B cell (primary cell): ENCODE results near the gene EDC3. TPM values are rescaled to one million over a fixed set of nuclear protein-coding genes. Genes with fewer than 3 reads are reported as not detected.

Experiments used
- ATAC-seq: fragments of 200-7000 bp; cut with Tn5 transposase; one replicate; pipeline ENCODE4 v1.10.0; 2021; ENCODE audit warnings: low read depth, mild to moderate bottlenecking, moderate number of reproducible peaks, moderate library complexity
- CTCF ChIA-PET: fragments of 350-600 bp; sonication (Branson Sonifier 250); formaldehyde crosslinking; loops from one replicate; lab custom pipeline; 2021; ENCODE audit warnings: antibody characterized with exemption, inconsistent platforms; lab: Charles Lee
- POLR2A ChIA-PET: fragments of 350-600 bp; sonication (Branson Sonifier 250); formaldehyde crosslinking; loops from one replicate; lab custom pipeline; 2021; ENCODE audit warnings: antibody characterized with exemption; lab: Charles Lee
- DNase-seq: peaks from one replicate; pipeline ENCODE4 v3.0.0; 2013
- H2AFZ ChIP-seq: 2 replicates; pipeline ENCODE4 v1.6.1; 2012; ENCODE audit warnings: mild to moderate bottlenecking, low read depth, low read length; ENCODE audit not compliant: insufficient read depth, poor library complexity, severe bottlenecking
- H3K27ac ChIP-seq, 2 donors: 1 replicate in 1 of 2; 2 replicates in 1 of 2; pipeline ENCODE4 v1.5.1; 2012 to 2013; ENCODE audit warnings: low read length in 2 of 2, mild to moderate bottlenecking in 2 of 2, moderate library complexity in 1 of 2
- H3K27me3 ChIP-seq, 4 experiments: fragments of 200-600 bp in 1 of 4; sonication (generic) in 1 of 4; replicated peaks in 1 of 4; 1 replicate in 2 of 4; 2 replicates in 2 of 4; pipeline versions ENCODE4 v1.6.1 to v1.7.0; 2013 to 2016; ENCODE audit warnings: low read length in 3 of 4, mild to moderate bottlenecking in 2 of 4, mixed read lengths in 1 of 4, moderate library complexity in 1 of 4; ENCODE audit not compliant: insufficient read depth in 4 of 4, control insufficient read depth in 3 of 4; ENCODE audit errors: control extremely low read depth in 1 of 4
- H3K36me3 ChIP-seq, 2 experiments: replicated peaks in 1 of 2; 1 replicate in 1 of 2; 2 replicates in 1 of 2; pipeline versions ENCODE4 v1.6.1 to v1.7.1; 2013; ENCODE audit warnings: low read length in 1 of 2; ENCODE audit not compliant: insufficient read depth in 2 of 2, control insufficient read depth in 1 of 2; ENCODE audit errors: control extremely low read depth in 1 of 2, extremely low read depth in 1 of 2
- H3K4me1 ChIP-seq, 2 donors: fragments of 200-600 bp in 1 of 2; sonication (generic) in 1 of 2; 1 replicate in 1 of 2; 2 replicates in 1 of 2; pipeline versions ENCODE4 v1.5.1 to v1.6.1; 2013 to 2017; ENCODE audit warnings: low read length in 2 of 2; ENCODE audit not compliant: control insufficient read depth in 2 of 2, insufficient read depth in 2 of 2
- H3K4me2 ChIP-seq: replicated peaks from 2 replicates; pipeline ENCODE3; 2012; ENCODE audit warnings: mild to moderate bottlenecking, low read depth, low read length; ENCODE audit not compliant: poor library complexity, severe bottlenecking
- H3K4me3 ChIP-seq, 5 experiments: fragments of 200-600 bp in 1 of 5; sonication (generic) in 1 of 5; 1 replicate in 3 of 5; 2 replicates in 2 of 5; pipeline versions ENCODE4 v1.5.1 to v1.7.0; 2011 to 2016; ENCODE audit warnings: low read length in 4 of 5, mild to moderate bottlenecking in 4 of 5, low read depth in 2 of 5, control low read depth in 1 of 5, moderate library complexity in 1 of 5; ENCODE audit not compliant: insufficient read depth in 1 of 5; ENCODE audit errors: control extremely low read depth in 1 of 5, extremely low read depth in 1 of 5
- H3K79me2 ChIP-seq: fragments of 200-600 bp; sonication (generic); one replicate; pipeline ENCODE4 v1.6.0; 2016; ENCODE audit warnings: low read length; ENCODE audit not compliant: control insufficient read depth, insufficient read depth
- H3K9ac ChIP-seq: fragments of 200-600 bp; sonication (generic); 2 replicates; pipeline ENCODE4 v1.6.1; 2017; ENCODE audit warnings: mild to moderate bottlenecking, low read length, moderate library complexity
- H3K9me3 ChIP-seq, 3 donors: one replicate each; pipeline versions ENCODE4 v1.6.1 to v1.7.1; 2013; ENCODE audit warnings: low read length in 2 of 3; ENCODE audit not compliant: control insufficient read depth in 2 of 3, insufficient read depth in 1 of 3; ENCODE audit errors: control extremely low read depth in 1 of 3
- H4K20me1 ChIP-seq: 2 replicates; pipeline ENCODE4 v1.6.0; 2012; ENCODE audit warnings: mild to moderate bottlenecking, low read length; ENCODE audit not compliant: insufficient read depth, control insufficient read depth, poor library complexity, severe bottlenecking
- H3K27ac Mint-ChIP-seq: one replicate; pipeline ENCODE4 v1.8.0; 2021; ENCODE audit warnings: mixed read lengths
- H3K27me3 Mint-ChIP-seq: one replicate; pipeline ENCODE4 v1.8.0; 2021; ENCODE audit warnings: mixed read lengths
- H3K4me1 Mint-ChIP-seq: one replicate; pipeline ENCODE4 v1.8.0; 2021; ENCODE audit warnings: mixed read lengths
- H3K4me3 Mint-ChIP-seq: one replicate; pipeline ENCODE4 v1.8.0; 2021; ENCODE audit warnings: mixed read lengths
- H3K9me3 Mint-ChIP-seq: one replicate; pipeline ENCODE4 v1.8.0; 2022; ENCODE audit warnings: mixed read lengths; ENCODE audit not compliant: insufficient read depth
- CTCF ChIP-seq: fragments of 200-600 bp; IDR thresholded peaks from one replicate; pipeline ENCODE4 v1.8.0; 2022; ENCODE audit warnings: antibody characterized with exemption, mild to moderate bottlenecking
- EZH2 ChIP-seq: IDR thresholded peaks from 2 replicates; pipeline ENCODE4 v1.6.1; 2012; ENCODE audit warnings: borderline replicate concordance, low read depth, mild to moderate bottlenecking, moderate library complexity, low read length; ENCODE audit not compliant: insufficient read depth, poor library complexity, severe bottlenecking
- WGBS: methylation state at CpG from one replicate; pipeline ENCODE4 v1.1.5; 2013; ENCODE audit warnings: missing lambda C conversion rate; ENCODE audit not compliant: insufficient coverage; 5-methylcytosine and 5-hydroxymethylcytosine counted together
- intact Hi-C: fragments of 100-400 bp; cut with micrococcal nuclease; formaldehyde crosslinking; loops from one replicate; pipeline ENCODE4 v1.10.0; 2022
- polyA plus RNA-seq: library from polyadenylated mRNA; depleted of rRNA; stranded (reverse); fragments of >200 nt; gene quantifications from 2 replicates; pipeline ENCODE4 v1.2.3, GENCODE V29; 2012
- total RNA-seq, 2 donors: library from RNA; stranded (reverse); fragments of 120-200 nt in 1 of 2; gene quantifications; 1 replicate in 1 of 2; 2 replicates in 1 of 2; pipeline versions ENCODE4 v1.2.3 to v1.2.4, GENCODE V29; 2013 to 2022

EDC3 gene
- total and polyA plus RNA-seq, 2 donors (not counting 1 experiment from before 2014, with no cell fraction given), result 16.9 to 55.4 TPM

GRCh38 chr15:74620636-74621545 lies 74.9 kb downstream of the EDC3 start:
- ChIA-PET POLR2A (no interaction called here), CTCF (interaction anchor here (0.5 to 23.4 kb wide), 15 partner anchors 12 to 330 kb away, joined by 3 to 596 read pairs (median 3); partner anchors contain the start of genes ARID3B and CSK)
- peak overlapping the region; percentile 50 for H3K4me3 Mint-ChIP-seq
- peak; percentile 84 for DNase-seq
- Histone ChIP-seq H3K4me1 (peaks cover 15 to 46% of the 10 kb centered on the region in 2 donors), H3K4me3 (no peak overlapping the region), H3K4me2 (no peak overlapping the region), H3K9ac (no peak overlapping the region), H3K9me3 (no peaks in the 10 kb centered on the region), H3K36me3 (peaks cover 1 to 75% of the 10 kb centered on the region in 2 experiments), H3K27me3 (no peaks in the 10 kb centered on the region), H4K20me1 (peaks cover 91% of the 10 kb centered on the region), H2AFZ (no peak overlapping the region), H3K27ac (no peak overlapping the region), H3K79me2 (peaks cover 79% of the 10 kb centered on the region)
- no peaks in the 10 kb centered on the region for H3K27me3 Mint-ChIP-seq
- H3K9me3 Mint-ChIP-seq, result no peaks in the 10 kb centered on the region
- peak; percentile 95 for ATAC-seq
- intact Hi-C loops, result loop anchor here (1.0 kb wide), 1 partner anchor 11 kb away; no protein-coding TSS in a partner anchor
- peak overlapping the region; percentile 81 for H3K27ac Mint-ChIP-seq
- H3K4me1 Mint-ChIP-seq, result peaks cover 39% of the 10 kb centered on the region
- WGBS, result 61% methylated on average over 15 of the region's 23 CpGs
- TF ChIP-seq EZH2 (no peak), CTCF (peak; percentile 94)
